ENCODE measurements around the gene ARHGAP19.

The ARHGAP19 gene

DNA sequence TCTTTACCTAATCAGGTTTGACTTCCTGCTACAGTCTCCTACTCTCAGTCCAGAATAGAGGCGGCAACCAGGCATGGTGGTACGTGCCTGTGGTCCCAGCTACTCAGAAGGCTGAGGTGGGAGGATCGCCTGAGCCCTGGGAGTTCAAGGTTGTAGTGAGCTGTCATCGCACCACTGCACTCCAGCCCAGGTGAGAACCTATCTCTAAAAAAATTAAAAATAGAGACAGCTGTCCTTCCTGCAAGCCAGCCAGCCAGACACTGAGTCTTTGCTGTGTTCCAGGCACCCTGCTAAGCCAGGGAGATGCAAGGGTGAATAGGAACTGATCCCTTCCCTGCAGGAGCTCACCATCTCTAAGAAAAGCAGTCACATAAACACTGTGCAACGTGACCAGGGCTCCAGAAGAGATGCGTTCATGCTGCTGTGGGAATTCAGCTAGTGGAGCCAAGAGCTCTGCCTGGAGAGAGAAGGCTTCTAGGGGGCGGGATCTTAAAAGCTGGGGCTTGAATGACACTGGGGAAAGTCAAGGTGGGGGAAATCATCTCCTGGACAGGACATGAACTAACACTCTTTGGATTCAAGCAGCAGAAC lies 84.6 kb downstream of the ARHGAP19 start:
- TF ChIP-seq, protein P1, sequence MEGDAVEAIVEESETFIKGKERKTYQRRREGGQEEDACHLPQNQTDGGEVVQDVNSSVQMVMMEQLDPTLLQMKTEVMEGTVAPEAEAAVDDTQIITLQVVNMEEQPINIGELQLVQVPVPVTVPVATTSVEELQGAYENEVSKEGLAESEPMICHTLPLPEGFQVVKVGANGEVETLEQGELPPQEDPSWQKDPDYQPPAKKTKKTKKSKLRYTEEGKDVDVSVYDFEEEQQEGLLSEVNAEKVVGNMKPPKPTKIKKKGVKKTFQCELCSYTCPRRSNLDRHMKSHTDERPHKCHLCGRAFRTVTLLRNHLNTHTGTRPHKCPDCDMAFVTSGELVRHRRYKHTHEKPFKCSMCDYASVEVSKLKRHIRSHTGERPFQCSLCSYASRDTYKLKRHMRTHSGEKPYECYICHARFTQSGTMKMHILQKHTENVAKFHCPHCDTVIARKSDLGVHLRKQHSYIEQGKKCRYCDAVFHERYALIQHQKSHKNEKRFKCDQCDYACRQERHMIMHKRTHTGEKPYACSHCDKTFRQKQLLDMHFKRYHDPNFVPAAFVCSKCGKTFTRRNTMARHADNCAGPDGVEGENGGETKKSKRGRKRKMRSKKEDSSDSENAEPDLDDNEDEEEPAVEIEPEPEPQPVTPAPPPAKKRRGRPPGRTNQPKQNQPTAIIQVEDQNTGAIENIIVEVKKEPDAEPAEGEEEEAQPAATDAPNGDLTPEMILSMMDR (IDR thresholded peaks at IDR 0.05; ENCODE audit: low read depth, low read length, missing control alignments), result no peak
- no peak overlapping the region for H3K4me3 ChIP-seq (ENCODE audit: low read depth, low read length)
- no peak for DNase-seq (ENCODE audit: low read depth)
- in situ Hi-C loops (cut with HindIII; ENCODE audit: low sequenced_read_pairs), result no loop called here

- DNase-seq (ENCODE audit: low read depth), result no peak
- TF ChIP-seq, protein P1 (IDR thresholded peaks at IDR 0.05; ENCODE audit: low read depth, low read length, missing control alignments), result no peak
- no peak overlapping the region for H3K4me3 ChIP-seq (ENCODE audit: low read depth, low read length)
- in situ Hi-C loops (cut with HindIII; ENCODE audit: low sequenced_read_pairs), result no loop called here
Observed at GRCh38 chr10:97207131-97207530, 85.3 kb downstream of the ARHGAP19 start.

DNA sequence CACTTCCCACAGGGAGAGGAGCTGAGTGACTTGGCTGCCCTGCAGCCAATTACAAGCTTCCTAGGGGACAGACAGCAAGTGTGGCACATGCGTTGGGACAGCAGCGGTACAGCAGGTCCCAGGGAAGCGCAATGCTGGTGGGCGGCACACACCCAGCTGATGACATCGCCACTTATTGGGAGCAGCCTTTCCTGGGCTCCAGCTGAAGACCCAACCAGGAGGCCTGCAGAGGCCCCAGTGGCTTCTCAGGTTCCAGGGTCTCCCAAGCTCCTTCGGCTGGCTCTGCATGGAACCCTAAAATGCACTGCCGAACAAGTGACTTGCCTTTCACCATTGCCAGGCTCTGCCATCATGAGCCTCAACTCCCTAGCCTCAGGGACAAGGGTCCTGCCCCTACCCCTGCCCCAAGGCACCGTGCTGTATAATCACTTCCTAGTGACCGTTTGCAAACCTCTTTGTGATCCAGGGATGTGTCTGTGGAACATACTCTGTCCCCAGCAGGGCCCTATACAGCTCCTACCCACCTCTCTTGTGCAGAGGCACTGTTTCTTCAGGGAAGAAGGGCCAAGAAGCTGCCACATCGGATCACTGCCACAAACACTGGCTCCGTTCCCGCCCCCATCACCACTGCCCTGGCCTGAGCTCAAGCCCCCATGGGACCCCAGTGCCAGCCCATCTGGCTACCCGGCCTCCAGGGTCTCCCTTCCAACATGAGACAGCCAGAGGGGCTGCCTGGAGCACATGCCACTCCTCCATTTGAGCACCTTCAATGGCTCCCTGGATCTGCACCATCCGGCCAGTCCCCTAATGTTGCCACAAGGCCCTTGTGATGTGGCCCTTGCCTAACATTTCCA lies 87.4 kb downstream of the ARHGAP19 start:
- no peak overlapping the region for H3K4me3 ChIP-seq (ENCODE audit: low read depth, low read length)
- TF ChIP-seq, protein P1 (IDR thresholded peaks at IDR 0.05; ENCODE audit: low read depth, low read length, missing control alignments), result no peak
- in situ Hi-C loops (cut with HindIII; ENCODE audit: low sequenced_read_pairs), result no loop called here
- no peak for DNase-seq (ENCODE audit: low read depth)

- in situ Hi-C loops (cut with HindIII; ENCODE audit: low sequenced_read_pairs), result no loop called here
- H3K4me3 ChIP-seq (ENCODE audit: low read depth, low read length), result no peak overlapping the region
- TF ChIP-seq, protein P1 (IDR thresholded peaks at IDR 0.05; ENCODE audit: low read depth, low read length, missing control alignments), result no peak
- no peak for DNase-seq (ENCODE audit: low read depth)
Observed at GRCh38 chr10:97203220-97203619, 89.2 kb downstream of the ARHGAP19 start.

- no peak overlapping the region for H3K4me3 ChIP-seq (ENCODE audit: low read depth, low read length)
- DNase-seq (ENCODE audit: low read depth), result no peak
- in situ Hi-C loops (cut with HindIII; ENCODE audit: low sequenced_read_pairs), result no loop called here
- TF ChIP-seq, protein P1 (IDR thresholded peaks at IDR 0.05; ENCODE audit: low read depth, low read length, missing control alignments), result no peak
Observed at GRCh38 chr10:97200616-97201015, 91.8 kb downstream of the ARHGAP19 start.

DNA sequence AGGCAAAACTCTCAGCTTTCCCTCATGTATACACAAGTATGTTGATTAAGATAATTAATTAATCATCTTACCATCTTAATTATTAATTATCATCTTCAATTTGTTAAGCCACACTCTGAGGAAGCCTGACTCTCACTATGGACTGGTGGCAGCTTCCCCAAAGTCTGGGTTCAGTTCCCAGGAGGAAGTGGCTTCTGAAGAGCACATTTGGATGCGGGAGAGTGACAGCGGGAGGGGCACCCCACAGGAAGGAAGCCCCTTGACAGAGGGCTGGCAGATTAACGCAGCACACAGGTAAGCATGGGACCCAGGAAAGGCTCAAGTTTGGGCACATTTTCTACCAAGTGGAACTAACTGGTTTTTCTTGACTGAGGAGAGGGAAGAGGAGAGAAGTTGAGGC lies 93.3 kb downstream of the ARHGAP19 start:
- TF ChIP-seq, protein P1 (IDR thresholded peaks at IDR 0.05; ENCODE audit: low read depth, low read length, missing control alignments), result no peak
- no peak for DNase-seq (ENCODE audit: low read depth)
- no peak overlapping the region for H3K4me3 ChIP-seq (ENCODE audit: low read depth, low read length)
- in situ Hi-C loops (cut with HindIII; ENCODE audit: low sequenced_read_pairs), result no loop called here
